Duodenal mucosa (tissue), 2 donors: ENCODE data around the gene TXNL1.

ENCODE experiments used
- H3K27ac ChIP-seq: one replicate; pipeline ENCODE4 v1.7.0; 2013; ENCODE audit warnings: low read depth, low read length
- H3K27me3 ChIP-seq, 2 donors: one replicate each; pipeline ENCODE4 v1.7.0; 2013; ENCODE audit warnings: low read length in 2 of 2, control low read depth in 1 of 2; ENCODE audit not compliant: insufficient read depth in 2 of 2, control insufficient read depth in 1 of 2
- H3K36me3 ChIP-seq, 2 donors: one replicate each; pipeline ENCODE4 v1.7.0; 2013; ENCODE audit warnings: low read length in 2 of 2, control low read depth in 1 of 2; ENCODE audit not compliant: insufficient read depth in 2 of 2, control insufficient read depth in 1 of 2
- H3K4me1 ChIP-seq, 2 donors: one replicate each; pipeline ENCODE4 v1.7.0; 2013; ENCODE audit warnings: low read length in 2 of 2, control low read depth in 1 of 2; ENCODE audit not compliant: insufficient read depth in 2 of 2, control insufficient read depth in 1 of 2
- H3K4me3 ChIP-seq, 2 donors: one replicate each; pipeline ENCODE4 v1.7.0; 2013; ENCODE audit warnings: low read length in 2 of 2, low read depth in 1 of 2
- H3K9ac ChIP-seq, 2 donors: one replicate each; pipeline ENCODE4 v1.7.0; 2013; ENCODE audit warnings: low read length in 2 of 2, low read depth in 1 of 2
- H3K9me3 ChIP-seq, 2 donors: one replicate each; pipeline ENCODE4 v1.7.0; 2013; ENCODE audit warnings: low read length in 2 of 2, control low read depth in 1 of 2; ENCODE audit not compliant: control insufficient read depth in 1 of 2

TXNL1 gene

GRCh38 chr18:56570978-56571377, 67.4 kb downstream of the TXNL1 start:
- Histone ChIP-seq H3K27ac (no peak overlapping the region), H3K27me3 (no peaks in the 10 kb centered on the region), H3K9me3 (no peaks in the 10 kb centered on the region), H3K9ac (no peak overlapping the region), H3K4me1 (peaks cover 4 to 12% of the 10 kb centered on the region in 2 donors), H3K4me3 (no peak overlapping the region), H3K36me3 (no peaks in the 10 kb centered on the region)

- H3K9me3 ChIP-seq, result no peaks in the 10 kb centered on the region
- H3K4me1 ChIP-seq, result peaks cover 2% of the 10 kb centered on the region in 2 donors
- H3K4me3 ChIP-seq, result no peak overlapping the region
- no peak overlapping the region for H3K9ac ChIP-seq
- no peak overlapping the region for H3K27ac ChIP-seq
- no peaks in the 10 kb centered on the region for H3K36me3 ChIP-seq
- no peaks in the 10 kb centered on the region for H3K27me3 ChIP-seq
Observed at GRCh38 chr18:56569416-56569815, 69.0 kb downstream of the TXNL1 start.

- Histone ChIP-seq H3K4me3 (no peak overlapping the region), H3K27ac (no peak overlapping the region), H3K4me1 (no peaks in the 10 kb centered on the region), H3K9ac (no peak overlapping the region), H3K27me3 (no peaks in the 10 kb centered on the region), H3K36me3 (no peaks in the 10 kb centered on the region), H3K9me3 (no peaks in the 10 kb centered on the region)
Observed at GRCh38 chr18:56568986-56569385, 69.4 kb downstream of the TXNL1 start.

- Histone ChIP-seq H3K27me3 (no peaks in the 10 kb centered on the region), H3K27ac (no peak overlapping the region), H3K4me1 (no peaks in the 10 kb centered on the region), H3K9ac (no peak overlapping the region), H3K4me3 (no peak overlapping the region), H3K9me3 (no peaks in the 10 kb centered on the region), H3K36me3 (no peaks in the 10 kb centered on the region)
Observed at GRCh38 chr18:56565551-56566345, 72.6 kb downstream of the TXNL1 start.

GRCh38 chr18:56565046-56565445, 73.3 kb downstream of the TXNL1 start:
- no peaks in the 10 kb centered on the region for H3K4me1 ChIP-seq
- no peaks in the 10 kb centered on the region for H3K9me3 ChIP-seq
- no peaks in the 10 kb centered on the region for H3K27me3 ChIP-seq
- no peak overlapping the region for H3K27ac ChIP-seq
- H3K9ac ChIP-seq, result no peak overlapping the region
- no peak overlapping the region for H3K4me3 ChIP-seq
- no peaks in the 10 kb centered on the region for H3K36me3 ChIP-seq

GRCh38 chr18:56563568-56563967, 74.8 kb downstream of the TXNL1 start:
- H3K4me3 ChIP-seq, result no peak overlapping the region
- no peak overlapping the region for H3K27ac ChIP-seq
- H3K4me1 ChIP-seq, result no peaks in the 10 kb centered on the region
- H3K9ac ChIP-seq, result no peak overlapping the region
- H3K36me3 ChIP-seq, result no peaks in the 10 kb centered on the region
- no peaks in the 10 kb centered on the region for H3K27me3 ChIP-seq
- H3K9me3 ChIP-seq, result no peaks in the 10 kb centered on the region

GRCh38 chr18:56562479-56562878, 75.9 kb downstream of the TXNL1 start:
- no peak overlapping the region for H3K9ac ChIP-seq
- H3K4me3 ChIP-seq, result no peak overlapping the region
- no peak overlapping the region for H3K27ac ChIP-seq
- H3K27me3 ChIP-seq, result no peaks in the 10 kb centered on the region
- no peaks in the 10 kb centered on the region for H3K9me3 ChIP-seq
- H3K4me1 ChIP-seq, result no peaks in the 10 kb centered on the region
- H3K36me3 ChIP-seq, result no peaks in the 10 kb centered on the region

GRCh38 chr18:56560992-56561391, 77.4 kb downstream of the TXNL1 start:
- Histone ChIP-seq H3K4me3 (no peak overlapping the region), H3K27ac (no peak overlapping the region), H3K27me3 (no peaks in the 10 kb centered on the region), H3K9me3 (no peaks in the 10 kb centered on the region), H3K36me3 (no peaks in the 10 kb centered on the region), H3K9ac (no peak overlapping the region), H3K4me1 (no peaks in the 10 kb centered on the region)

GRCh38 chr18:56559044-56559443, 79.3 kb downstream of the TXNL1 start:
- Histone ChIP-seq H3K4me3 (no peak overlapping the region), H3K36me3 (no peaks in the 10 kb centered on the region), H3K27ac (no peak overlapping the region), H3K9me3 (no peaks in the 10 kb centered on the region), H3K27me3 (no peaks in the 10 kb centered on the region), H3K4me1 (no peaks in the 10 kb centered on the region), H3K9ac (no peak overlapping the region)

- H3K4me3 ChIP-seq, result no peak overlapping the region
- H3K36me3 ChIP-seq, result no peaks in the 10 kb centered on the region
- H3K9me3 ChIP-seq, result no peaks in the 10 kb centered on the region
- no peaks in the 10 kb centered on the region for H3K27me3 ChIP-seq
- H3K4me1 ChIP-seq, result no peaks in the 10 kb centered on the region
- no peak overlapping the region for H3K27ac ChIP-seq
- H3K9ac ChIP-seq, result no peak overlapping the region
Observed at GRCh38 chr18:56556907-56557306, 81.5 kb downstream of the TXNL1 start.
